ENCODE measurements around the gene PTGES2.

DNA sequence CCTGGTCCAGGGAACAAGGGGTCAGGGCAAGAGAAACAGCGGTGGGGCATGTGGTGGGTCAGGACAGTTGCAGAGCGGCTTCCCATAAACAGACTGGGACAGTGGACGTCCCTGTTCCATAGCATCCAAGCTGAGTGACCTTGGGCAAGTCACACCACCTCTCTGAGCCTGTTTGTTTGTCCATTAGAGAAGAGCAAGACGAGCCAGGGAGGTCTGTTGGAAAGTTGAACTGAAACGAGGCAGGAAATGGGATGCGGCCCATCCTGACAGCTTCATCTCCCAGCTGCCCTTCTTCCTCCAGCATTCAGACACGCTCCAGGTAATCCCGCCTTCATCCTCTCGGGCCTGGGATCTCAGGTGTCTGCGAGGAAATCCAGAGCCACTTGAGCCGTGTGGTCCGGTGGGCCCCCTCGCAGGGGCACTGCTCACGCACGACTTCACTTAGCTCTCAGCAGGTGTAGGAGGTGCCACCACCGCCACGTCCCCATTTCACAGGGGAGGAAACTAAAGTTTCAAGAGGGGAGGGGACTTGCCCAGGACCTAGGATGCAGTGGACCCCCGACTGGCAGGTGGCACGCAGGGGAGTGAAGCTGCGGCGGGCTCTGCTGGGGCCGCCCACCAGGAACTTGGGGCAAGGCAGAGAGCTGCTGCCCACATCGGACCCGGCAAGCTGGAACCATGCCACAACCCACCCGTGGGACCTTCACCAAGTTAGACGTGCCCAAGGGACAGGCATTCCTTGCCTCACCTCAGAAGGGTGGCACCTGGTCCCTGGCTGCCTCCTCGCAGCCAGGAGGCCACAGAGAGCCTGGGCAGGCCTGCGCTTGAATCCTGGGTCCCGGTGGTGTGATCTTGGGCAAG is 13.0 kb downstream of the PTGES2 start:
- TF ChIP-seq, protein P1, sequence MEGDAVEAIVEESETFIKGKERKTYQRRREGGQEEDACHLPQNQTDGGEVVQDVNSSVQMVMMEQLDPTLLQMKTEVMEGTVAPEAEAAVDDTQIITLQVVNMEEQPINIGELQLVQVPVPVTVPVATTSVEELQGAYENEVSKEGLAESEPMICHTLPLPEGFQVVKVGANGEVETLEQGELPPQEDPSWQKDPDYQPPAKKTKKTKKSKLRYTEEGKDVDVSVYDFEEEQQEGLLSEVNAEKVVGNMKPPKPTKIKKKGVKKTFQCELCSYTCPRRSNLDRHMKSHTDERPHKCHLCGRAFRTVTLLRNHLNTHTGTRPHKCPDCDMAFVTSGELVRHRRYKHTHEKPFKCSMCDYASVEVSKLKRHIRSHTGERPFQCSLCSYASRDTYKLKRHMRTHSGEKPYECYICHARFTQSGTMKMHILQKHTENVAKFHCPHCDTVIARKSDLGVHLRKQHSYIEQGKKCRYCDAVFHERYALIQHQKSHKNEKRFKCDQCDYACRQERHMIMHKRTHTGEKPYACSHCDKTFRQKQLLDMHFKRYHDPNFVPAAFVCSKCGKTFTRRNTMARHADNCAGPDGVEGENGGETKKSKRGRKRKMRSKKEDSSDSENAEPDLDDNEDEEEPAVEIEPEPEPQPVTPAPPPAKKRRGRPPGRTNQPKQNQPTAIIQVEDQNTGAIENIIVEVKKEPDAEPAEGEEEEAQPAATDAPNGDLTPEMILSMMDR (IDR thresholded peaks at IDR 0.05; ENCODE audit: low read depth, low read length), result no peak
- no peak for TF ChIP-seq EZH2phosphoT487 (IDR thresholded peaks at IDR 0.05; ENCODE audit: low read depth)

Data from OCI-LY3 (cell line).